Astrocyte of the cerebellum (primary cell): ENCODE measurements around the gene ISY1.

Experiments
- DNase-seq: peaks from one replicate; pipeline ENCODE4 v3.0.0-alpha.2; 2011; ENCODE audit warnings: low read depth
- H3K4me3 ChIP-seq: 2 replicates; pipeline ENCODE4 v1.5.1; 2011; ENCODE audit warnings: mild to moderate bottlenecking, low read depth, low read length, moderate library complexity
- in situ Hi-C: cut with HindIII; loops from 2 replicates; pipeline ENCODE4 v1.10.0; 2017; ENCODE audit warnings: low sequenced_read_pairs
- TF ChIP-seq, protein P1 (sequence below): IDR thresholded peaks from 2 replicates; pipeline ENCODE4 v1.5.1; 2012; ENCODE audit warnings: low read length, low read depth, moderate library complexity, mild to moderate bottlenecking; ENCODE audit errors: missing control alignments

ISY1 gene

DNA sequence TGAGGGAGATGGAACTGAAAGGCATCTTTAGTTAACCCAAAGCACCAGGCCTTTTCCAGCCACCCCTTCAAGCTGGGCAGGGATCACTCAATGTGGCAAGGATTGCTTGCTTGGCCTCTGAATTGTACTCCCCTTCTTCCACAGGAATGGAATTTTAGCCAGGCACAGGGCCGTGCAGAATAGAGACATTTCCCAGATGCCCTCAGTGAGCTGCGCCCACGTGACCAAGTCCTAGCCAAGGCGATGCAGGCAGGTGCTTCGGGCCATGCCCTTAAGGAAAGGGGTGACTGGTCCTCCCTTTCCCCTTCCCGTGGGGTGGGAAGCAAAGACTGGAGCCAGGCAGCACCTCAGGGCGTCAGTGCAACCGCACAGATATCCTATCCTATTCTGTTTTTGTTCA lies 82.4 kb downstream of the ISY1 start:
- TF ChIP-seq, protein P1, sequence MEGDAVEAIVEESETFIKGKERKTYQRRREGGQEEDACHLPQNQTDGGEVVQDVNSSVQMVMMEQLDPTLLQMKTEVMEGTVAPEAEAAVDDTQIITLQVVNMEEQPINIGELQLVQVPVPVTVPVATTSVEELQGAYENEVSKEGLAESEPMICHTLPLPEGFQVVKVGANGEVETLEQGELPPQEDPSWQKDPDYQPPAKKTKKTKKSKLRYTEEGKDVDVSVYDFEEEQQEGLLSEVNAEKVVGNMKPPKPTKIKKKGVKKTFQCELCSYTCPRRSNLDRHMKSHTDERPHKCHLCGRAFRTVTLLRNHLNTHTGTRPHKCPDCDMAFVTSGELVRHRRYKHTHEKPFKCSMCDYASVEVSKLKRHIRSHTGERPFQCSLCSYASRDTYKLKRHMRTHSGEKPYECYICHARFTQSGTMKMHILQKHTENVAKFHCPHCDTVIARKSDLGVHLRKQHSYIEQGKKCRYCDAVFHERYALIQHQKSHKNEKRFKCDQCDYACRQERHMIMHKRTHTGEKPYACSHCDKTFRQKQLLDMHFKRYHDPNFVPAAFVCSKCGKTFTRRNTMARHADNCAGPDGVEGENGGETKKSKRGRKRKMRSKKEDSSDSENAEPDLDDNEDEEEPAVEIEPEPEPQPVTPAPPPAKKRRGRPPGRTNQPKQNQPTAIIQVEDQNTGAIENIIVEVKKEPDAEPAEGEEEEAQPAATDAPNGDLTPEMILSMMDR = no peak
- in situ Hi-C loops = no loop called here
- H3K4me3 ChIP-seq = no peak overlapping the region
- DNase-seq = no peak
